GM18873 (cell line): Measurements from ENCODE around the gene OLFML2A.
"Not testable (repeated sequence)": the region's sequence is repeated elsewhere in the genome, so short reads cannot be mapped to it uniquely, and the experiment has no call there.

Source experiments
- ATAC-seq: cut with Tn5 transposase; IDR thresholded peaks from one replicate; pipeline ENCODE4 v1.9.1; 2021; ENCODE audit warnings: mild to moderate bottlenecking, moderate library complexity, moderate number of reproducible peaks; ENCODE audit not compliant: unreplicated experiment, low FRiP score

OLFML2A gene

DNA sequence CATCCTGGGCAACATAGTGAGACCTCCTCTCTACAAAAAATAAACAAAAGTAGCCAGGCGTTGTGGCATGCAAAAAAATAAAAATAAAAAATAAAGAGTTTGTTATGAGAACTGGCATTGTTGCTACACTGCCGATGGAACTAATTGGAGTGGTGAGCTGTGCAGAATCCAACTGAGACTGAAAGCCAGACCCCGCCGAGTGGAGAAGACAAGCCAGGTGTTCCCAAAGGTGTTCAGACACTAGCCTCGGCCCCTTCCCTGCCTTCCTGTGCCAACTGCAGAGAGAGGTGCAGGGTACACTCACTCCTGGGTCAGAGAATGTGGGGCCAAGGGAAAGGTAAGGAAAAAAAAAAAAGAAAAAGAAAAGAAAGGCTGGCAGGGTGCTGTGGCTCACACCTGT, 38.7 kb downstream of the OLFML2A start:
- ATAC-seq: no peak

GRCh38 chr9:124818431-124819281, 41.7 kb downstream of the OLFML2A start:
- no peak for ATAC-seq

DNA sequence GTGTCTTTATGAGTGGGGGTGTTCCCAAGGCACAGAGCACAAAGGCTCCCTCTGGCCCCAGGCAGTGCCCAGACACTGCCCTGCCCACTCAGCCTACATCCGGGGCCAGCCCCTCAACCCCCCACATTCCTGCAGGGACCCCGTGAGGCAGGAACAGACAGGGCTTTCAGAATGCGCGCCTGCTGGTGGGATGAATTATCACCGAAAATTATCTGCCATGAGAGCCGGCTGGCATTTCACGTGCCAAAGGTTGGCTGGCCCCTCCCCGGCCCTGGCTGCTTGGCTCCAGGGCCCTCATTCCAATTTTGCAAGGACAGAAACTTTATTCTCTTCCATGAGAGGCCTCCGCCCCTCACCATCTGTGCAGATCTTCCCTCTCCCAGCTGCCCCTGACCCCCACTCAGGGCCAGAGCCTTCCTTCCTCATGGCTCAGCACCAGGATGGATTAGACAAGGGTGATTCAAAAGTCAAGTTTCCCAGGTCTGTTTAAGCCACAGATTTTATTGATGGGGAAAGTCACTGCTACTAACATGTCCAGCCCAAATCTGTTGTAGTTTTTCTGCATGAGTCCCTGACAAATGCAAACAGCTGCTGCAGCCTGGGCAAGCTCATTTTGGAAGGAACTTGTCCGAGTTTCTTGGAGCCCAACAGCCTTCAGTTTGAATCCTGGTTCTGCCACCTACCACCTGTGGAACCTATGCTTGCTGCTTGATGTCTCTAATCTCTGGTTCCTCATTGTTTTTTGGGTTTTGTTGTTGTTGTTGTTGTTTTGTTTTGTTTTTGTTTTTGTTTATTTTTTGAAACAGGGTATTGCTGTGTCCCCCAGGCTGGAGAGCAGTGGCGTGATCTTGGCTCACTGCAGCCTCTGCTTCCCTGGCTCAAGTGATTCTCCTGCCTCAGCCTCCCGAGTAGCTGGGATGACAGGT, 44.0 kb downstream of the OLFML2A start:
- ATAC-seq: no peak

GRCh38 chr9:124828489-124829333, 51.8 kb downstream of the OLFML2A start:
- no peak for ATAC-seq

- ATAC-seq: no peak
Measured at GRCh38 chr9:124829334-124829669, 52.4 kb downstream of the OLFML2A start.

GRCh38 chr9:124830593-124830992, 53.7 kb downstream of the OLFML2A start:
- no peak for ATAC-seq

DNA sequence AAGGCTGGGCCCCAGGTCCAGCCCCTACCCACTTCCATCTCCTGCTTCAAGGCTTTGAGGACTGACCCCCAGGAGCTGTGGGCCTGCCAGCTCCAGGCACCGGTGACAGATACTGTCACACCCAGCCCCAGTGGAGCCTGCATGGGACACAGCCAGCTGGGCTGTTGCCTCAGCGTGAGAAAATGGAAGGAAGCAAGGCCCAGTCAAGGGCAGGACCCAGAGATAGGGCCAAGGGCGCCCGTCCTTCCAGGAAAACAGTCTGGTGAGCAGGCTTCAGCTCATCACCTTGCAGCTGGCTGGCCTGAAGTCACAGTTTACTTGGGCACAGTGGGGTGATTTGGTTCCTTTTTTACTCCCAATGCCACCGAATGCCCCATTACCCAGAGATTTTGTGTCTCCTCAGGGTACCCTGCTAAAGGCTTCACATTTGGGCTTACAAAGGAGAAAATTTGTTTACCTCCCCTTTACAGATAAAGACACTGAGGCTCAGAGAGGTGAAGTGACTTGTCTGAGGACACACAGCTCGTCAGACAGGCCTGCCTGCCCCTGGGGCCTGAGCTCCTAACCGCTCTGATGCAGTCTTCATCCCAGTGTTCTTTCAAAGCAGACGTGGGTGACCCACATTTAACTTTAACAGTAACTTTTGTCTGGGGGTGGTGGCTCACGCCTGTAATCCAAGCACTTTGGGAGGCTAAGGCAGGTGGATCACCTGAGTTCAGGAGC, 54.9 kb downstream of the OLFML2A start:
- ATAC-seq: no peak

- no peak for ATAC-seq
Measured at GRCh38 chr9:124834591-124834990, 57.7 kb downstream of the OLFML2A start.

DNA sequence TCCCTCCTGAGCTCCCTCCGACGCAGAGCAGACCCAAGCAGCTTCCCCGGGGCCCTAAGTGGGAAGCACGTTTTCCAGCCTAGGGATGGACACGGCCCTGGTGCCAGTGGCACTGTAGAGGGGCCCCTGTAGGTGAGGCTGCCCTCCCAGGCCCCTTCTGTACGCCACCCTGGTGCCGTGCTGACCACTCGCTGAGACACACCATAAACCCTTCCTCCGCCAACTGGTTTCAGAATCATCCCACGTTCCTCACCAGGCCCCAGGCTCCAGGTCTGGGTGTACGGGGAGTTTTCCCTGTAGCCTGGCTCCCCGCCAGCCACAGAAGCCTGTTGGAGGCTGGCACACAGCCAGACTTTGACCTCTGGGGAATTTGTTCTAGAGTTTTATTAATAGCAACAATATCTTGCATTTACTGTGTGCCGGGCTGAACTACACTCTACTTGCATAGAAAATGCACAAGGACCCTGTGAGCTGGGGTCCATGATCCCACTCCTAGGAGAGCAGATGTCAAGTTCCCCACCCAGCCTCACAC, 58.2 kb downstream of the OLFML2A start:
- no peak for ATAC-seq

- ATAC-seq: not testable (repeated sequence)
Measured at GRCh38 chr9:124838132-124838531, 61.2 kb downstream of the OLFML2A start.

GRCh38 chr9:124838567-124839275, 61.8 kb downstream of the OLFML2A start:
- not testable (repeated sequence) for ATAC-seq

GRCh38 chr9:124839612-124840299, 62.8 kb downstream of the OLFML2A start:
- no peak for ATAC-seq

- ATAC-seq: no peak
Measured at GRCh38 chr9:124840300-124840833, 63.4 kb downstream of the OLFML2A start.

DNA sequence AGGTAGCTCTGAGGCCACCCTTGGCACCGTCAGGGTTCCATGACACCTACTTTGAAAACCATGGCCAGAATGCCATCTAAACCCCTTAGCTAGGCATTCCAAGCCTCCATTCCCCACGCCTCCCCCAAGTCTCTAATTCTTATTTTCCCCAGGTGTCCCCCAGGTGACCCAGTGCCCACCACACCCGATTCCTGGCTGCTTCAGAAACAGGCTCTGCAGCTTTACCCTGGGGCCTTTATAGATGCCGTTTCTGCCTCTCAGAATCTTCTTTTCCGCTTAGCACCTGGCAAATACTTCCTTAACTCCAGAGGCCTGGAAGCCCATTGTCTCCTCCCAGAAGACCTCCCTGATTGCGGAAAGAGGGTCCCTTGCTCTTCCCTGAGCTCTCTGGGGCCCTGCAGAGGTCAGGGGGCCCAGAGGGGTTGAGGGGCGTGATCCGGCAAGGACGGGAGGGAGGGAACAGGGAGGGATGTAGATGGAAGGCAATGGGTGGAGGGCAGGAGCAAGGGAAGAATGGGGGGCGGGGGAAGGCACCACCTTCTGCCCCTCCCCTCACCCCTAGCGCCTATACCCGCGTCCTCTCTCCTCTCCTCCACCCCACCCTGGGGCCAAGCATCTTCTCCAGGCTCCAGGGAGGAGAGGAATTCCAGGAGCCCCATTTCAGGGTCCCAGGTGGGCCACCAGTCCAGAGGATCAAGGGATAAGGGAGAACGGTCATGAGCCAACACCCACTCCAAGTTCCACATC, 64.3 kb downstream of the OLFML2A start:
- no peak for ATAC-seq

- ATAC-seq: no peak
Measured at GRCh38 chr9:124843456-124844034, 66.6 kb downstream of the OLFML2A start.

GRCh38 chr9:124844291-124844690, 67.4 kb downstream of the OLFML2A start:
- no peak for ATAC-seq

DNA sequence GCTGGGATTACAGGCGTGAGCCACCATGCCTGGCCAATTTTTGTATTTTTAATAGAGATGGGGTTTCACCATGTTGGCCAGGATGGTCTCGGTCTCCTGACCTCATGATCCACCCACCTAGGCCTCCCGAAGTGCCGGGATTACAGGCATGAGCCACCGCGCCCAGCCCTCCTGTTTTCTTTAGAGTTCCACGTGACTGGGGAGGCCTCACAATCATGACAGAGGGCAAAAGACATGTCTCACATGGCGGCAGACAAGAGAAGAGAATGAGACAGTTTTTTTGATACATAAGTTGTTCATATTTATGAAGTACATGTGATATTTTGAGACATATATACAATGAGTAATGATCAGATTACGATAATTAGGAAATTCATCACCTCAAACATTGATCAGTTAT, 69.5 kb downstream of the OLFML2A start:
- not testable (repeated sequence) for ATAC-seq
